Lower leg skin (tissue), 3 donors: ENCODE measurements around the gene JAK1.

ENCODE experiments used
- POLR2A ChIP-seq, 2 donors: fragments of 450-650 bp; IDR thresholded peaks; one replicate each; pipeline ENCODE4 v1.6.1; 2016 to 2017; ENCODE audit warnings: antibody characterized with exemption in 2 of 2, mild to moderate bottlenecking in 1 of 2, moderate library complexity in 1 of 2
- TF ChIP-seq, protein P1 (sequence below), 3 donors: fragments of 450-650 bp; IDR thresholded peaks; one replicate each; pipeline ENCODE4 v1.5.1; 2016; ENCODE audit warnings: antibody characterized with exemption in 3 of 3, mild to moderate bottlenecking in 3 of 3, moderate library complexity in 2 of 3

DNA sequence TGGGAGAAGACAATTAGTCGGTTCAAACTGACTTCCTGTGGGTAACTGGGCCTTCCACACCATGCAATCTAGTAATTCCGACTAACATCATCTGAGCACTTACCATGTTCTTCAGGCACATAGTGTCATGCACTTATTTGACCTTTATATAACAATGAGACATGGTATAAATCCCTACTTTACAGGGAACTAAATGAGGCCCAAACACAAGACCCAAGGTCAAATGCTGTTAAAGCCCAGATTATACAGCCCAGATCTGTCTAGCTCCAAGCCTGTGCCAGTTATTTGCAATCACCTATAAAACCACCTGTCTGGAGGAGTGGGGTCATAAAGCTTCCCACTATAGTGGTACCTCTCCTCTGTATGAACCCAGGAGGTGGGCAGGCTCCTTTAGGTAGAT is 40.8 kb downstream of the JAK1 start:
- TF ChIP-seq, protein P1, sequence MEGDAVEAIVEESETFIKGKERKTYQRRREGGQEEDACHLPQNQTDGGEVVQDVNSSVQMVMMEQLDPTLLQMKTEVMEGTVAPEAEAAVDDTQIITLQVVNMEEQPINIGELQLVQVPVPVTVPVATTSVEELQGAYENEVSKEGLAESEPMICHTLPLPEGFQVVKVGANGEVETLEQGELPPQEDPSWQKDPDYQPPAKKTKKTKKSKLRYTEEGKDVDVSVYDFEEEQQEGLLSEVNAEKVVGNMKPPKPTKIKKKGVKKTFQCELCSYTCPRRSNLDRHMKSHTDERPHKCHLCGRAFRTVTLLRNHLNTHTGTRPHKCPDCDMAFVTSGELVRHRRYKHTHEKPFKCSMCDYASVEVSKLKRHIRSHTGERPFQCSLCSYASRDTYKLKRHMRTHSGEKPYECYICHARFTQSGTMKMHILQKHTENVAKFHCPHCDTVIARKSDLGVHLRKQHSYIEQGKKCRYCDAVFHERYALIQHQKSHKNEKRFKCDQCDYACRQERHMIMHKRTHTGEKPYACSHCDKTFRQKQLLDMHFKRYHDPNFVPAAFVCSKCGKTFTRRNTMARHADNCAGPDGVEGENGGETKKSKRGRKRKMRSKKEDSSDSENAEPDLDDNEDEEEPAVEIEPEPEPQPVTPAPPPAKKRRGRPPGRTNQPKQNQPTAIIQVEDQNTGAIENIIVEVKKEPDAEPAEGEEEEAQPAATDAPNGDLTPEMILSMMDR (IDR thresholded peaks at IDR 0.05): no peak
- TF ChIP-seq POLR2A (IDR thresholded peaks at IDR 0.05): no peak
